Measurements from ENCODE around the gene WDR48.

The WDR48 gene

GRCh38 chr3:39102504-39103323 is 50.9 kb downstream of the WDR48 start:
- no peak for DNase-seq

GRCh38 chr3:39103324-39103693 is 51.5 kb downstream of the WDR48 start:
- DNase-seq = no peak

- no peak for DNase-seq
Measured at GRCh38 chr3:39103791-39104552, 52.2 kb downstream of the WDR48 start.

- DNase-seq = no peak
Measured at GRCh38 chr3:39104961-39105686, 53.3 kb downstream of the WDR48 start.

- no peak for DNase-seq
Measured at GRCh38 chr3:39105687-39106063, 53.9 kb downstream of the WDR48 start.

- no peak for DNase-seq
Measured at GRCh38 chr3:39106281-39106811, 54.5 kb downstream of the WDR48 start.

- DNase-seq = no peak
Measured at GRCh38 chr3:39106851-39107387, 55.1 kb downstream of the WDR48 start.

- DNase-seq = peak; percentile 79
Measured at GRCh38 chr3:39107388-39108199, 55.8 kb downstream of the WDR48 start, which contains the start of the genes GORASP1 and TTC21A. Gene GORASP1 (minus strand): TSS chr3:39107627. CDS start chr3:39107541, 86 bp downstream. Gene TTC21A (plus strand): TSS chr3:39107680. CDS start chr3:39107838, 158 bp downstream.

GRCh38 chr3:39108200-39108710 is 56.4 kb downstream of the WDR48 start:
- DNase-seq = no peak

GRCh38 chr3:39109086-39109485 is 57.3 kb downstream of the WDR48 start:
- DNase-seq = no peak

- no peak for DNase-seq
Measured at GRCh38 chr3:39110041-39110639, 58.3 kb downstream of the WDR48 start.

- DNase-seq = no peak
Measured at GRCh38 chr3:39112113-39112512, 60.3 kb downstream of the WDR48 start.

- no peak for DNase-seq
Measured at GRCh38 chr3:39112535-39112934, 60.7 kb downstream of the WDR48 start.

- no peak for DNase-seq
Measured at GRCh38 chr3:39113291-39113690, 61.5 kb downstream of the WDR48 start.

GRCh38 chr3:39114456-39114855 is 62.6 kb downstream of the WDR48 start:
- DNase-seq = no peak

- no peak for DNase-seq
Measured at GRCh38 chr3:39115870-39116269, 64.1 kb downstream of the WDR48 start.

- no peak for DNase-seq
Measured at GRCh38 chr3:39118079-39118478, 66.3 kb downstream of the WDR48 start.

GRCh38 chr3:39118931-39119660 is 67.3 kb downstream of the WDR48 start:
- DNase-seq = no peak

GRCh38 chr3:39121621-39122020 is 69.8 kb downstream of the WDR48 start:
- DNase-seq = no peak

GRCh38 chr3:39122813-39123212 is 71.0 kb downstream of the WDR48 start:
- no peak for DNase-seq
